HG02852 (cell line): ENCODE results near the gene PANK4.

Experiments used
- ATAC-seq: cut with Tn5 transposase; IDR thresholded peaks from one replicate; pipeline ENCODE4 v1.9.1; 2021; ENCODE audit warnings: mild to moderate bottlenecking, moderate library complexity; ENCODE audit not compliant: unreplicated experiment

Gene PANK4

DNA sequence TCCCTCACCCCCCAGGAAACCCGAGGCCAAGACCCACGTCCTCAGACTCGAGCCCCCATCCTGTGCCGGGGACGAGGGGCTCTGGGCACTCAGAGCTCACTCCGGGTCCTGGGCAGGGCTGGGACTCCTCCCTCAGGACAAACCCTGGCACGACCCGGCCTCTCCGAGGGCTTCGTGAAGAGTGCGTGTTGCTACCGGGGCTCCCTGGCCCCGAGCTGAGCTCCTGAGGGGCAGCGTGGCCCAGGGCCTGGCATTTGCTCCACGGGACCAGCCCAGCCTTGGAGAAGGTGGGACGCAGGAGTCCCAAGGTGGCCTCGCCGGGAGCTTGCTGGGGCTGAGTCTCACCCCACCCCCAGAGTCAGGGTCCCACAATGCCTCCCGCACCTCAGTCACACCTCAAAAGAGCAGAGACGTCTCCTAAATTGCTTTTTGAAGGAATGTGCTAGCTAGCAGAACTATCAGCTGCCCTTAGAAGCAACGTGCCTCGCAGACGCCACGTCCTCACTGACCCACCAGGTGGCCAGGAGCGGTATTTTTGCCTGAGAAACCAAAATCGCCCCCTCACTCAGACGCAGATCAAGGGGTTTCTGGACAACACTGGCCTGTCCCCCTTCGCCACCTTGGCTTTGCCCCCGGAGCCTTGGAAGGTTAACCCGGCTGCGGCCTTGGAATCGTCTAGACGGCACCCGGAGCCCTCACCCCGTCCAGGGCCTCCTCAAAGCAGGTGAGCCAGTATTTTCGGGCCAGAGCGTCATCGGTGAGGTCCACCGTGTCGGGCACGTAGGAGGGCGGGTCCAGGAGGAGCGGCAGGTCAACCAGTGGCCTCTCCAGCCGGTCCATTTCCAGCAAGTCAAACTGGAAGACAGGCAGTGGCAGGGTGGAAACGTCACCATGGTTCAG is 11.3 kb downstream of the PANK4 start:
- ATAC-seq = no peak

DNA sequence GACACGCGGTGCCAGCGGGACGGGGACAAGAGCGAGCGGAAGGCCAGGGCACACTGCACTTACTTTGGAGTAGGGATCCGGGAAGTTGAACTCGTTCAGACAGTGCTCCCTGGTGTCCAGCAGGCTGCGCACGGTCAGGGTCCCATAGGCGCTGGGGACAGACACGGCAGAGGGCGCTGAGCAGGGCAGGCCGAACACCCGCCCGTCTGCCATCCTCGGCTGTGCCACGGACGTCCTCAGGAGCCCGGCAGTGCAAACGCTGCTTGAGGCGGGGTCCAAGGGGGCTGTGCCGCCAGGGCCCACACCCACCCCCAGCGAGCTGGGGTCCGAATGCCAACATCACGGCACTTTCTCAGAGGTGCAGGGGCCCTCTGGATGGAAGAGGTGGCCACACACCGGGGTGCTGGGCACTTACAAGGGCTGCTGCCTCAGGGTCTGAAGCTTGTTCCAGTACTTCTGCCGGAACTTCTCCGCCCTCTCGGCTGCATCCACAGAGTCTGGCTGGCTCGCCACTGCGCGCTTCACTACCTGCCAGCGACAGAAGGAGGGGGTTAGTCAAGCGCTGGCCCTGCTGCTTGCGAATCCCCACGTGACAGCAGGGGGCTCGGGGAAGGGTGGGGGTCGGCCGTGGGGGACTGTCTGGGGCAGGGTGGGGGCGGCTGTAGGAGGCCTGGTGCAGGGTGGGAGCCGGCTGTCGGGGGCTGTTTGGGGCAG is 12.3 kb downstream of the PANK4 start:
- ATAC-seq = no peak

- no peak for ATAC-seq
These were observed 13.5 kb downstream of the PANK4 start for GRCh38 chr1:2512862-2513421.

- no peak for ATAC-seq
These were observed 15.8 kb downstream of the PANK4 start for GRCh38 chr1:2510366-2511155.

DNA sequence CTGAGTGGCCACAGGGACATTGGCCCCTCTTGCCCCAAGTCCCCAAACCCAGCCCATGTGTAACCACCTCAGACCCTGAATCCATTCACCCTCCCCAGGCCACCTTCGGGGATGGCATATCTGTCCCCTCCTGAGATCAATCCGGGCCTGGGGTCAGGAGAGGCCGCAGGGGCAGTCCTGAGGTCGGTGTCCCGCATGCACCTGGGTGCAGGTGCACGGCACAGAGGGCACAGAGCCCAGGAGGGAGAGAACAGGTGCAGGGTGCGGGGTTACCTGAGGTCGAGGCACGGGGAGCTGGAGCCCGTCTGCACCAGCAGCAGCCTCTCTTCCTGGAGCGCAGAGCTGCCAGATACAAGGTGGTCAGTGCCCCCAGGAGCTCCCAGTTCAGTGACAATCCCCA is 16.8 kb downstream of the PANK4 start:
- ATAC-seq = no peak

GRCh38 chr1:2508751-2509150 is 17.6 kb downstream of the PANK4 start:
- no peak for ATAC-seq

DNA sequence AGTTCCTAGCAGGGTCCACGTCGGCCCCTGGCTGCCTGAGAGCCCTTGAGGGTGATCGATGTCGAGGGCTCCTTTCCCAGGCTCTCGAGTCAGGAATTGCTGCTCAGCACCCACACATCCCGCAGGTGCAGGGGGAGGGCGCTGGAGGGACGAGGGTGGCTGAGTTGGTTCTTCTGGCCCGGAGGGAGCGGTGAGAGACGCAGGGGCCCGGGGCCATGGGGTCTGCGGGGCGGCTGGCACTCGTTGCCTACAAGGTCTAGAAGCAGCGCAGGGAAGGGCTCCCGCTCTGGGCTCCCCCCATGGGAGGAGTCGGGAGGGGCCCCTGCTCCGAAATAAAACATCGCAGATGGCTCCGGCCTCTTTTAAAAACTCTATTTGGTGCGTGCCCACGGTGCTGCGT is 18.2 kb downstream of the PANK4 start:
- ATAC-seq = no peak

DNA sequence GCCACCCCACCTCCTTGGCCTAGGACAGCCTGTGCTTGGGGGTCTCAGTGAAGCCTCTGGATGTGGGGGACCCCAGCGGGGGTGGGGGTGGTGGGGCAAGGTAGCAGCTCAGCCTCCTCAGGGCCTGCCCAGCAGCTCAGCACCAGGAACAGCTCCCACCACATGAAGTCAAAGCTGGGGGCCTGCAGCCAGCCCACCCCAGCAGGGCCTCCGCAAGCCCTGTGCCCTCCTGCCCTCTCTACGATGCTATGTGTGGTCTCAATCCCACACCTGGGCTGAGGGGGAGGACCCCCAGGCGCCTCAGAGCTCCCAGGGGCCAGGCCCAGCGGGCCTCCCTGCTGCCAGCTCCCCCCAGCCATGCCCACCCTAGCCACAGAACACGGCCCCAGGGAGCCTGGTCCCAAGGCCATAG is 18.6 kb downstream of the PANK4 start:
- ATAC-seq = no peak

GRCh38 chr1:2506901-2507565 is 19.4 kb downstream of the PANK4 start:
- ATAC-seq = no peak

DNA sequence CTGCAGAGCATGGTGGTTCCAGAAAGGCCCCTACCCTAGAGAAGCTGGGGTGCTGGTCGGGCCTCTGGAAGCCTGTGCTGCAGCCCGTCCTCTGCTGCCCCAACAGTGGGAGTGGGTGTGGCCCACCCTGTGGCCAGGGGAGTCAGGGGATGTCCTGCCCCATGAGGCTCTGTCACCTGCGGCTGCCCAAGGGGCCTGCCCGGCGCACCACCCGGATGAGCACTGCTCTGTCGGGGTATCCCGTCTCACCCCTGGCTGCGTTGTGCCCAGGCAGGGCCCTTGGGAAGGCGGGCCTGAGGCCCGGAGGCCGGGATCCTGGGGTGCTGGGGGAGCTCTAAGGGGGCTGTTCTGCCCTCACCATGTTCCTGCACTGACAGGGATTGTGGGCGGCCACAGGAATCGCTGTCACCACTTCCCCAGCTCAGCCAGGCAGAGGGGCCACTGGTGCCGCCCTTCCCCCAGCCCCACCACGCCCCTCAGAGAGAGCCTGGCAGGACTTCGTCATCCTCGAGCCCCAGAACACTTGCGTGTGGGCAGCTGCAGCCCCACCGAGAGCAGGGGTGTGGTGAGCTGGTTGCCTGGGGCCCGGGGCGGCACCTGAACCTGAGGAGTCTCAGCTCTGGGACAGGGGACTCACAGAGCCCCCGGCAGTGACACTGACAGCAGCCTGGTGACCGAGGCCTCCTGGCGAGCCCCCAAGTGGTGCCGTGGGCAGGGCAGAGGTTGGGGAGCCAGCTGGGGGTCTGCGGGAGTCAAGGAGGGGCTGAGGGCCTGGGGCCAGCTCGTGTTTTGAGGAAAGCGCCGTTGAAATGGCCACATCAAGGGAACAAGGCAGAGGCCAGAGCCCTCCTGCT is 20.2 kb downstream of the PANK4 start:
- ATAC-seq = no peak

DNA sequence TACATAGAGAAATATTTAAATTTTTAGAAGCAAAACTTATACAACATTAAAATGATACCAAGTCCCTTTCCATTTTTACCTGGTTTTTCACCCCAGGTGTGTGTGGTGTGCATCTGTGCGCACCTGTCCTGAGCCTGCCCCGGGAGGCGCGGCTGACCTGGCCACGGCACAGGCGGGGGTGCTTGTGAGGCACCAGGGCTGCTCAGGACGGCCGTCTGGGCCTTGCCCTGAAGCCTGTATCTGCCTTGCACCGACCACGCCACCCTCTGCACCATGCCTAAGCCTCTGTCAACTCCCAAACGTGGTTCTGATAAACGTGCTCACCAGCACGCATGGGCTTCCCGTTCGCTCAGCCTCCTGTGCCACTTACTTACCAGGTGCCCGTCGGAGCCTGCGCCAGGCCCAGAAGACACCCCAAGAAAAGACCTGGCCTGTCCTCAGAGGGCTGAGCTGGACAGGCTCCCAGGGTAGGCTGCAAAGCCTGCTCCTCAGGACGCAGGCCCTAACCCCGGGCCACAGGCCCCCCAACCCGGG is 20.9 kb downstream of the PANK4 start:
- ATAC-seq = no peak

DNA sequence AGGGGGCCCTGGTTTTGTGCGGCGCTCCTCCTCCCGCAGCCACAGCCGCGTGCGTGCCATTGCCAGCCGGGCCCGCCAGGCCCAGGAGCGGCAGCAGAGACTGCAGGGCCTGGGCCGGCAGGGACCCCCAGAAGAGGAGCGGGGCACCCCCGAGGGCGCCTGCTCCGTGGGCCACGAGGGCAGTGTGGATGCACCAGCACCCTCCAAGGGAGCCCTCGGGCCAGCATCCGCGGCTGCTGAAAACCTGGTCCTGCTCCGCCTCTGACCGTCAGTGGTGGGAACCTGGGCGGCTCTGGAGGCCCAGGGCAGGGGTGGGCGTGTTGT is 21.5 kb downstream of the PANK4 start:
- ATAC-seq = no peak

DNA sequence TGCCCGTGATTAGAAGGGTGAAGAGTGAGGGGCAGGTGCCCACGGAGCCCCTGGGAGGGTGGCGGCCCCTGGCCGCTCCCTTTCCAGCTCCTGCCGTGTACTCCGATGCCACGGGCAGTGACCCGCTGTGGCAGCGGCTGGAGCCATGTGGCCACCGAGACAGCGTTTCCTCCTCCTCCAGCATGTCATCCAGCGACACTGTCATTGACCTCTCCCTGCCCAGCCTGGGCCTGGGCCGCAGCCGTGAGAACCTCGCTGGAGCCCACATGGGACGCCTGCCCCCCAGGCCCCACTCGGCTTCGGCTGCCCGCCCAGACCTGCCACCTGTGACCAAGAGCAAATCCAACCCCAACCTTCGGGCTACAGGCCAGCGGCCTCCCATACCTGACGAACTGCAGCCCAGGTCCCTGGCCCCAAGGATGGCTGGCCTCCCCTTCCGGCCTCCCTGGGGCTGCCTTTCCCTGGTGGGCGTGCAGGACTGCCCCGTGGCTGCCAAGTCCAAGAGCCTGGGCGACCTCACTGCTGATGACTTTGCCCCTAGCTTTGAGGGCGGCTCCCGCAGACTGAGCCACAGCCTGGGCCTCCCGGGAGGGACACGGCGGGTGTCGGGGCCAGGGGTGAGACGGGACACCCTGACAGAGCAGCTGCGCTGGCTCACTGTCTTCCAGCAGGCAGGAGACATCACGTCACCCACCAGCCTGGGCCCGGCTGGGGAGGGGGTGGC is 22.0 kb downstream of the PANK4 start:
- no peak for ATAC-seq

DNA sequence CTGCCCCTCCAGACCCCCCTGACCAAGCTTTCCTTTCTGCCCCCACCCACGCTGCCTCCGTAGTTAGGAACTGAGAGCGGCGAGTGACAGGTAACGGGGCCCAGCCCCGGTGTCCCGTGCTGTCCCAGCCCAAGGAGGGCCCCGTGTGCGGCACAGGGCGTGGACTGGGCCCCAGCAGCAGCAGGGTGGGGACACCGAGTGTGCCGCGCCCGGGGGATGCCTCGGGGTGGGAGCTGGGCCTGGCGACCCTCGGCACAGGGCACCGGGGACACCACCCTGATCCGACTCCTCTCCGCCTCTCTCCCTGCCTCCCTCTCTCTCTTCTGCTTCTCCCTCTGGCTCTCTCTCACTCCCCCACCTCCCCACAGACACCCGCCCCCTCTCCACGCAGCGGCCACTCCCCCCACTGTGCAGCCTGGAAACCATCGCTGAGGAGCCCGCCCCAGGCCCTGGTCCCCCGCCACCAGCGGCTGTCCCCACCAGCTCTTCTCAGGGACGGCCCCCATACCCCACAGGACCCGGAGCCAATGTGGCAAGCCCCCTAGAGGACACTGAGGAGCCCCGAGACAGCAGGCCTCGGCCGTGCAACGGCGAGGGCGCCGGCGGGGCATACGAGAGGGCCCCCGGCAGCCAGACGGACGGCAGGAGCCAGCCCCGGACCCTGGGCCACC is 22.7 kb downstream of the PANK4 start:
- no peak for ATAC-seq

GRCh38 chr1:2502661-2503553 is 23.5 kb downstream of the PANK4 start:
- no peak for ATAC-seq

- no peak for ATAC-seq
These were observed 24.2 kb downstream of the PANK4 start for GRCh38 chr1:2502210-2502609.

DNA sequence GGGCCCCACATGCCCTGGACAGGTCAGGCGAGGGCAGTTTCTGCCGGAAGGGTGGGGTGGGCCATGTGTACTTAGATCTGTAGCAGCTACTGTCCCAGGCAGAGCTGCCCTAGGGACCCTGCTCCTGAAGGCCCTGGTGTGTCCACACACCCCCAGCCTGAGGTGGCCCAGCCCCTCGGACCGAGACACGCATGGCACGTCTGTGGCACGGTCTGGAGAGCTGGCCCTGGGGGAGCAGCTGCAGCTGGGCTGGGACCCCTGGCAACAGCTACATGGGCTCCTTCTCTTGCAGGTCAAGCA is 24.6 kb downstream of the PANK4 start:
- ATAC-seq = no peak
